Mucosa of rectum (tissue), 2 donors: Measurements from ENCODE around the gene M6PR.

Experiments used
- H3K27ac ChIP-seq, 2 donors: one replicate each; pipeline ENCODE4 v1.7.0; 2013; ENCODE audit warnings: inconsistent platforms in 2 of 2, low read depth in 2 of 2, low read length in 2 of 2
- H3K27me3 ChIP-seq, 2 donors: one replicate each; pipeline ENCODE4 v1.7.0; 2013; ENCODE audit warnings: low read length in 2 of 2; ENCODE audit not compliant: control insufficient read depth in 2 of 2, insufficient read depth in 2 of 2
- H3K36me3 ChIP-seq, 2 donors: one replicate each; pipeline ENCODE4 v1.7.0; 2013; ENCODE audit warnings: low read length in 2 of 2; ENCODE audit not compliant: control insufficient read depth in 2 of 2, insufficient read depth in 2 of 2
- H3K4me1 ChIP-seq, 2 donors: one replicate each; pipeline ENCODE4 v1.7.0; 2013; ENCODE audit warnings: low read length in 2 of 2, mild to moderate bottlenecking in 1 of 2; ENCODE audit not compliant: control insufficient read depth in 2 of 2, insufficient read depth in 2 of 2
- H3K4me3 ChIP-seq, 2 donors: one replicate each; pipeline ENCODE4 v1.7.0; 2013; ENCODE audit warnings: low read length in 2 of 2
- H3K9ac ChIP-seq, 2 donors: one replicate each; pipeline ENCODE4 v1.7.0; 2013; ENCODE audit warnings: low read length in 2 of 2, low read depth in 1 of 2, mild to moderate bottlenecking in 1 of 2
- H3K9me3 ChIP-seq, 2 donors: one replicate each; pipeline ENCODE4 v1.7.0; 2013; ENCODE audit warnings: low read length in 2 of 2; ENCODE audit not compliant: control insufficient read depth in 2 of 2
- donor health status: healthy.
- donor health status: Normal muscosa, but diverticular disease.

Gene M6PR

DNA sequence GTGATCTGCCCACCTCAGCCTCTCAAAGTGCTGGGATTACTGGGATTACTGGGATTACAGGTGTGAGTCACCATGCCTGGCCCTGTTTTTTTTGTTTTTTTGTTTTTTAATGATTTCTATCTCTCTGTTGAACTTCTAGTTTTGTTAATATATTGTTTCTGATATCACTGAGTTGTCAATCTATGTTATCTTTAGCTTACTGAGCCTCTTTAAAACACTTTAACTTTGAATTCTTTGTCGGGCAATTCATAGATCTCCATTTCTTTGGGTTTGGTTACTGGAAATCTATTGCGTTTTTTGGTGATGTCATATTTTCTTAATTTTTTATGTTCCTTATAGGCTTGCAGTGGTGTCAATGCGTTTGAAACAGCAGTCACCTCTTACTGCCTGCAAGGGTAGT, 30.7 kb upstream of the M6PR start:
- no peaks in the 10 kb centered on the region for H3K36me3 ChIP-seq
- H3K27me3 ChIP-seq: no peaks in the 10 kb centered on the region
- no peak overlapping the region for H3K4me3 ChIP-seq
- no peak overlapping the region for H3K27ac ChIP-seq
- H3K4me1 ChIP-seq: no peaks in the 10 kb centered on the region
- no peak overlapping the region for H3K9ac ChIP-seq
- H3K9me3 ChIP-seq: peaks cover 0 to 4% of the 10 kb centered on the region in 2 donors

DNA sequence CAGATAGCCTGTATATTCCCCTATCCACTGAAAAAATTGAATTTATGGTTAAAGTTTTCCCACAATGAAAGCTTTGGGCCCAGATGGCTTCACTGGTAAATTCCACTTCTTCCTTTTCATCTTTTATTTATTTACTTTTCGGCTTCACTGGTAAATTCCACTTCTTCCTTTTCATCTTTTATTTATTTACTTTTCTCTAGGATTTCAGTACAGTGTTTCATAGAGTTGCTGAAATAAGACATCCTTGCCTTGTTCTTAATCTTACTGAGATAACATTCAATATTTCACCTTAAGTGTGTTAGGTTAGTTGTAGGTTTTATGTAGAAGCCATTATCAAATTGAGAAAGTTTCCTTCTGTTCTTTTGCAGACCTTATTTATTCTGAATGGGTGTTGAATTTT, 21.0 kb upstream of the M6PR start:
- H3K27ac ChIP-seq: no peak overlapping the region
- peaks cover 0 to 4% of the 10 kb centered on the region in 2 donors for H3K9me3 ChIP-seq
- H3K9ac ChIP-seq: no peak overlapping the region
- H3K4me3 ChIP-seq: no peak overlapping the region
- no peaks in the 10 kb centered on the region for H3K4me1 ChIP-seq
- no peaks in the 10 kb centered on the region for H3K36me3 ChIP-seq
- no peaks in the 10 kb centered on the region for H3K27me3 ChIP-seq

DNA sequence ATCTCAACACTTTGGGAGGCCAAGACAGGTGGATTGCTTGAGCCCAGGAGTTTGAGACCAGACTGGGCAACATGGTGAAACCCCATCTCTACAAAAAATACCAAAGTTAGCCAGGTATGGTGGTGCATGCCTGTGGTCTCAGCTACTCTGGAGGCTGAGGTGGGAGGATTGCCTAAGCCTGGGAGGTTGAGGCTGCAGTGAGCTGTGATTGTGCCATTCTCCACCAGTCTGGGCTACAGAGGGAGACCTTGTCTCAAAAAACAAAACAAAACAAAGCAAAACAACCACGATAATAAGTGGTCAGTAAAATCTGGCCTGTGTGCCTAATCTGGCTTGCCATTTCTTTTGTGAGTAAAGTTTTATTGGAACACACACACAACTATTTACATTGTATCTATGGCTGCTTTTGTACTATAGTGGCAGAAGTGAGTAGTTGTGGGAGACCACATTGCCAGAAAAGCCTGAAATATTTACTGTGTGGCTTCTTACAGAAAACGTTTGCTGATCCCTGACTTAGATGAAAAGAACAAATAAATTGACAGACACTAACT, 20.5 kb upstream of the M6PR start:
- Histone ChIP-seq H3K4me1 (no peaks in the 10 kb centered on the region), H3K27ac (no peak overlapping the region), H3K4me3 (no peak overlapping the region)

DNA sequence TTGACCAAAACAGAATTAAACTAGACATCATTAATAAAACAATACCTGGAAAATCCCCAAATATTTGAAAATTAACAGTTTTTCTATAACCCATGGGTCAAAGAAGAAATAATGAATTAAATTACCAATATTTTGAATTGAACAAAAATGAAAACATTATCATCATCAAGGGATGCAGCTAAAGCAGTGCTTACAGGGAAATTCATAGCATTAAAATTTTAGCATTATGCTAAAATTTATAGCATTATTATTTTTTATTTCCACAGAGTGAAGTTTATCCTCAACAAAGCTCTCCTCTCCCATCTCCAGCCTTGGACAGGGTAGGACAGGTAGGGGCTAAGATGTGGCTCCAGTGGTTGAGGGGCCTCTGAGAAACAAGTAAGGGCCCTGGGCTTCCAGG, 19.3 kb upstream of the M6PR start:
- H3K9me3 ChIP-seq: peaks cover 0 to 4% of the 10 kb centered on the region in 2 donors
- no peak overlapping the region for H3K4me3 ChIP-seq
- no peak overlapping the region for H3K9ac ChIP-seq
- no peaks in the 10 kb centered on the region for H3K4me1 ChIP-seq
- no peaks in the 10 kb centered on the region for H3K27me3 ChIP-seq
- H3K36me3 ChIP-seq: no peaks in the 10 kb centered on the region
- H3K27ac ChIP-seq: no peak overlapping the region

More for the DNA sequence above, 20.5 kb upstream of the M6PR start:
- no peaks in the 10 kb centered on the region for H3K36me3 ChIP-seq
- H3K9ac ChIP-seq: no peak overlapping the region
- peaks cover 0 to 4% of the 10 kb centered on the region in 2 donors for H3K9me3 ChIP-seq
- H3K27me3 ChIP-seq: no peaks in the 10 kb centered on the region

DNA sequence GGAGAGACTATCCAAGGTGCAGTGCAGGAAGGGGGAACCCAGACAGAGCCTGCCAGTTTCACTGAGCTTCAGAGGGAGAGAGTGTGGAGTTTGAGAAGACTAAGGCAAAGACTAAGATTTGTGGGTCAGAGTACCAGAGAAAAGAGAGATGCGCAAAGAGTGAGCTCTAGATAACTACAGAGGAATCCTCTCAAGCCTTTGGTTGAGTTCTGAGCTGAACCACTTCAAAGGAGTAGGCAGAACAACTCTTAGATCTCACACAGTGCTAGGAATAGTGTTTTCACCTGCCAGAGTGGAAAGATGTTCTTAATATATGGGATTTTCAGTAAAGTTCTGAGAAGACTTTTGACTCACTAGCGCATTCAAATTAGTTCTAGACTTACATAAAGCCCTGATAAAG, 10.7 kb upstream of the M6PR start:
- Histone ChIP-seq H3K27ac (no peak overlapping the region), H3K9me3 (no peaks in the 10 kb centered on the region), H3K27me3 (no peaks in the 10 kb centered on the region), H3K4me3 (no peak overlapping the region), H3K36me3 (no peaks in the 10 kb centered on the region), H3K4me1 (no peaks in the 10 kb centered on the region), H3K9ac (no peak overlapping the region)

DNA sequence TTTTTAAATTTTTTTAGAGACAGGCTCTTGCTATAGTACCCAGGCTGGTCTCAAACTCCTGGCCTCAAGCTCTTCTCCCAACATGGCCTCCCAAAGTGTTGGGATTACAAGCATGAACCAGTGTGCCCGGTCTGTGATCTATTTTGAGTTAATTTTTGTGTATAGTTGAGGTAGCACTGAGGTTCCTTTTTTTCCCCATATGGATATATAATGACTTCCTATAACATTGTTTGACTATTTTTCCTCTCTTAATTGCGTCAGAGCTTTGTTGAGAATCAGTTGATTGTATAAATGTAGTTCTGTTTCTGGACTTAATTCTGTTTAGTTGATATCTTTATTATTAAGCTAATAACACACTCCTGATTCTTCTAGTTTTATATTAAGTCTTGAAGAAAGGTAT, 8.6 kb upstream of the M6PR start:
- Histone ChIP-seq H3K9me3 (no peaks in the 10 kb centered on the region), H3K27ac (no peak overlapping the region), H3K4me1 (peaks cover 0 to under 1% of the 10 kb centered on the region in 2 donors), H3K27me3 (no peaks in the 10 kb centered on the region), H3K36me3 (no peaks in the 10 kb centered on the region), H3K9ac (no peak overlapping the region), H3K4me3 (no peak overlapping the region)

DNA sequence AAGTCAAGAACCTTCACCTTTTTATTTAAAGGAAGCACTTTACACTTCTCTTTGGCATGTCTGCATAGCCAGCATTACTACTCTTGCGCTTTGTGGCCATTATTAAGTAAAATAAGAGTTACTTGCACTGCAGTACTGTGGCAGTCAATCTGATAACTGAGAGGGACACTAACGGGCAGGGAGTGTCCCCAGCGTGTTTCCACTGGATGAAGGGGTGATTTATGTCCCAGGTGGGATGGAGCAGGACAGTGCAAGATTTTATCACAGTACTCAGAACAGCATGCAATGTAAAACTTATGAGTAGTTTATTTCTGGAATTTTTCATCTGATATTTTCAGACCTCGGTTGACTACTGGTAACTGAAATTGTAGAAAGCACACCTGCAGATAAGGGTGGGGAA, 8.1 kb upstream of the M6PR start:
- no peaks in the 10 kb centered on the region for H3K27me3 ChIP-seq
- H3K9ac ChIP-seq: no peak overlapping the region
- no peak overlapping the region for H3K4me3 ChIP-seq
- H3K4me1 ChIP-seq: peaks cover 0 to 2% of the 10 kb centered on the region in 2 donors
- no peaks in the 10 kb centered on the region for H3K36me3 ChIP-seq
- no peak overlapping the region for H3K27ac ChIP-seq
- H3K9me3 ChIP-seq: no peaks in the 10 kb centered on the region

DNA sequence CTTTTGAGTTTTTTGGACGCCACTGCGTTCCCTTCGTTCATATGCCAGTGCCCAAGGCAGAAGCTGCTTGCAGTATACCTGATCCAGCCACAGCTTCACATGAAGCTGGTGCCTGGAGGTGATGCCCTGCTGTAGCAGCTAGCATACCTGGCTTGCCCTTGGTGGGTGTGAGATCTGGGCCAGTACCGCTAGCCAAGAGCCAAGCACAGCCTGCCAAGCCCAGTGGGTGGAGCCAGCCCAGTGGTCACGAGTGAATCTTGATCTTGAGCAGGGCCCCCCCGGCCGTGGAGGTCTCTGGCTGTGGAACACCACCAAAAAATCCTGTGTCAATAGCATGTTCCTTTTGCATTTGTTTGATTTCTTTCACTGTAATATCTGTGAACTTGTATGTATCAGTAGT, 7.3 kb upstream of the M6PR start:
- Histone ChIP-seq H3K27ac (no peak overlapping the region), H3K36me3 (no peaks in the 10 kb centered on the region), H3K4me1 (peaks cover 0 to 2% of the 10 kb centered on the region in 2 donors), H3K9ac (no peak overlapping the region), H3K4me3 (no peak overlapping the region), H3K9me3 (no peaks in the 10 kb centered on the region), H3K27me3 (no peaks in the 10 kb centered on the region)

DNA sequence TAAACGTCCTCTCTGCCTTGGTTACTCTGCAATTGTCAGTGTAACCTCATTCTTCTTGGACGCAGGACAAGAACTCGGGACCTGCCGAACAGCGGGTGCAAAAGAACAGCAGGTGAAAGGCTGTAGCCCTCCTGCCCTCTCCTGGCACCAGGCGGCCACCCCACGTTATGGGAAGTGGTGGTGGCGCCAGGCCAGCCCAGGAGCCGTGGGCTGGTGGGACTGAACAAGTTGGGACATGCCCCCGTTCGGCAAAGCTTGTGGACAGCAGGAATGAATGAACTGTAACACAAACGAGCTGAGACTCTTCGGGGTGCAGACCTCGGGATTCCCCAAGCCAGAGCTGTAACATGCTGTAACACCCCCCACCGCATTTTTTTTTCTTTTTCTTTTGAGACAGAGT, 6.6 kb upstream of the M6PR start:
- Histone ChIP-seq H3K36me3 (no peaks in the 10 kb centered on the region), H3K27me3 (no peaks in the 10 kb centered on the region), H3K9me3 (no peaks in the 10 kb centered on the region), H3K27ac (no peak overlapping the region), H3K4me1 (peaks cover 0 to 5% of the 10 kb centered on the region in 2 donors), H3K4me3 (no peak overlapping the region), H3K9ac (no peak overlapping the region)

DNA sequence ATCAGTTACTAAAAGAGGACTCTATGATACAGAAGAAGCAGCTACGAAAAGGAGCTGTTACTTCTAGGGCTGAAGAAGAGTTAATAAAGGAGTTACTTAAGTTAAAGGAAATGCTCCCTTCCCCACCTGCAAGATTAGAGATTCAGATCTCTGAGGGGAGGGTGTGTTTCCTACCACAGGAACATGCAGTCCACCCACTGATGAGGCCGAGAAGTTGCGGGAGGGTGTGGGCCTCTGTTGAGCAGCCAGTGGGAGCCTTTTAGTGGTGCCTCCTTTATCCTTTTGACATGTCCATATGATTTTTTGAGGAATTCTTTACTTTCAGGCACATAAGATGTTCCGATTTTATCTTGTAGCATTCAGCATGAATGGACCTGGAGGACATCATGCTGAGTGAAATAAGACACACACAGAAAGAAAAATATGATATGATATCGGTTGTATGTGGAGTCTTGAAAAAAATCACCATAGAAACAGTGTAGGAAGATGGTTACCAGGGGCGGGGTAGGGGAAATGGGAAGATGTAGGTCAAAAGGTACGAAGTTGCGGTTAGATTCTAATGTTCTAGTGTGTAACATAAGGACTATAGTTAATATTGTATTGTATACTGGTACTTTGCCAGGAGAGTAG, 4.4 kb upstream of the M6PR start:
- H3K27me3 ChIP-seq: no peaks in the 10 kb centered on the region
- no peak overlapping the region for H3K27ac ChIP-seq
- no peak overlapping the region for H3K9ac ChIP-seq
- H3K9me3 ChIP-seq: no peaks in the 10 kb centered on the region
- peaks cover 6% of the 10 kb centered on the region in 2 donors for H3K4me1 ChIP-seq
- H3K4me3 ChIP-seq: no peak overlapping the region
- H3K36me3 ChIP-seq: no peaks in the 10 kb centered on the region
